ENCODE measurements around the gene P4HB. TPM values are rescaled to one million over a fixed set of nuclear protein-coding genes. Genes with fewer than 3 reads are reported as not detected.

P4HB gene
- total RNA-seq, 1 donor from 2014 or later: 678 TPM

GRCh38 chr17:81845881-81846742, 14.2 kb downstream of the P4HB start:
- Mint-ChIP-seq H3K4me1 (ENCODE audit: unreplicated experiment) (no peaks in the 10 kb centered on the region), H3K27ac (ENCODE audit: unreplicated experiment) (no peak overlapping the region), H3K4me3 (ENCODE audit: unreplicated experiment) (no peak overlapping the region), H3K27me3 (ENCODE audit: unreplicated experiment) (peaks cover 10% of the 10 kb centered on the region), H3K9me3 (ENCODE audit: unreplicated experiment) (no peaks in the 10 kb centered on the region), H3K36me3 (ENCODE audit: low read depth, unreplicated experiment) (peaks cover 27% of the 10 kb centered on the region)
- TF ChIP-seq, protein P1, sequence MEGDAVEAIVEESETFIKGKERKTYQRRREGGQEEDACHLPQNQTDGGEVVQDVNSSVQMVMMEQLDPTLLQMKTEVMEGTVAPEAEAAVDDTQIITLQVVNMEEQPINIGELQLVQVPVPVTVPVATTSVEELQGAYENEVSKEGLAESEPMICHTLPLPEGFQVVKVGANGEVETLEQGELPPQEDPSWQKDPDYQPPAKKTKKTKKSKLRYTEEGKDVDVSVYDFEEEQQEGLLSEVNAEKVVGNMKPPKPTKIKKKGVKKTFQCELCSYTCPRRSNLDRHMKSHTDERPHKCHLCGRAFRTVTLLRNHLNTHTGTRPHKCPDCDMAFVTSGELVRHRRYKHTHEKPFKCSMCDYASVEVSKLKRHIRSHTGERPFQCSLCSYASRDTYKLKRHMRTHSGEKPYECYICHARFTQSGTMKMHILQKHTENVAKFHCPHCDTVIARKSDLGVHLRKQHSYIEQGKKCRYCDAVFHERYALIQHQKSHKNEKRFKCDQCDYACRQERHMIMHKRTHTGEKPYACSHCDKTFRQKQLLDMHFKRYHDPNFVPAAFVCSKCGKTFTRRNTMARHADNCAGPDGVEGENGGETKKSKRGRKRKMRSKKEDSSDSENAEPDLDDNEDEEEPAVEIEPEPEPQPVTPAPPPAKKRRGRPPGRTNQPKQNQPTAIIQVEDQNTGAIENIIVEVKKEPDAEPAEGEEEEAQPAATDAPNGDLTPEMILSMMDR (IDR thresholded peaks at IDR 0.05; ENCODE audit: unreplicated experiment): no peak
- no peak for DNase-seq (ENCODE audit: low spot score)

GRCh38 chr17:81845361-81845760, 15.0 kb downstream of the P4HB start:
- TF ChIP-seq, protein P1 (IDR thresholded peaks at IDR 0.05; ENCODE audit: unreplicated experiment): no peak
- Mint-ChIP-seq H3K27ac (ENCODE audit: unreplicated experiment) (no peak overlapping the region), H3K4me1 (ENCODE audit: unreplicated experiment) (no peaks in the 10 kb centered on the region), H3K9me3 (ENCODE audit: unreplicated experiment) (no peaks in the 10 kb centered on the region), H3K27me3 (ENCODE audit: unreplicated experiment) (peaks cover 10% of the 10 kb centered on the region), H3K4me3 (ENCODE audit: unreplicated experiment) (no peak overlapping the region), H3K36me3 (ENCODE audit: low read depth, unreplicated experiment) (peaks cover 26% of the 10 kb centered on the region)
- no peak for DNase-seq (ENCODE audit: low spot score)

DNA sequence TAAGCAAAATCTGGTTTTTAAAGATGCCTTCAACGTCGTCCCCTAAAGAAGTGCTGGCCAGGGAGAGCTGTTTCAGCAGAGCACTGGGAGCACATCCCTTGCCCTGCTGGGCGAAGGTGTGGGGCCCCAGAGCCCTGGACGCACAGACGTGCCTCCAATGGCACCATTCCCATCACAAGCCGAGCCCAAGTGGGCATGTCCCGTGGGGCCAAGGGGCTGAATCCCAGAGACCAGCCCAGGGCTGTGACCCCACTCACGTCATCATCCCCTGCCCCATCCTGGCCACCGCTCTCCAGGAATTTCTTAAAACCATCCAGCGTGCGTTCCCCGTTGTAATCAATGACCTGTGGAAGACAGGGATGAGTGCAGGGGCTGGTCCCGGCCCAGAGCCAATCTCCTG, 15.4 kb downstream of the P4HB start:
- Mint-ChIP-seq H3K4me1 (ENCODE audit: unreplicated experiment) (no peaks in the 10 kb centered on the region), H3K27ac (ENCODE audit: unreplicated experiment) (no peak overlapping the region), H3K36me3 (ENCODE audit: low read depth, unreplicated experiment) (peaks cover 26% of the 10 kb centered on the region), H3K9me3 (ENCODE audit: unreplicated experiment) (no peaks in the 10 kb centered on the region), H3K27me3 (ENCODE audit: unreplicated experiment) (peaks cover 10% of the 10 kb centered on the region), H3K4me3 (ENCODE audit: unreplicated experiment) (peak overlapping the region; percentile 25)
- DNase-seq (ENCODE audit: low spot score): no peak
- TF ChIP-seq, protein P1 (IDR thresholded peaks at IDR 0.05; ENCODE audit: unreplicated experiment): no peak

DNA sequence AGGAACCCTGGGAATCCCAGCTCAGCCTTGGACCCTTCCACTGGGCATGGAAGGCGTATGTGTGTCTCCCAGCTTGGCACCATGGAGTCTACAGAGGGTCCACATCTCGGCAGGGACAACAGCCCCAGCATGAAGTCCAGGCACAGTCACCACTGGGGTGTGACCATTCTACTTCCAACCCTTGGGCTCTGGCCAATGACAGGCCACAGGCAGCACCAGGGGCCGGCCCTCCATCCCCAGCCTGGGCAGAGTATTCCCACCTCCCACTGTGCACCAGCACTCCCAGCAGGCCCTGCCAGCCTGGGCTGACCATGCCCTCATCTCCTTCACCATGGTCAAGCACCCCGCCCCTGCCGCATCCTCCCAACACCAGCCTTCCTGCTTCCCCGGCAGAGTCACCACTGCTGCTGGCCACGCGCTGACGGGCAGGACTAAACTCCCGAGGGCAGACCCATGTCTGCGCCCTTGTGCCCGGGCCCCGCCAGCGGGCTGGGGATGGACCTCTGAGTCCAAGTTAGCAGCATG, 15.9 kb downstream of the P4HB start:
- DNase-seq (ENCODE audit: low spot score): no peak
- H3K27me3 Mint-ChIP-seq (ENCODE audit: unreplicated experiment): peaks cover 10% of the 10 kb centered on the region
- H3K4me3 Mint-ChIP-seq (ENCODE audit: unreplicated experiment): peak overlapping the region; percentile 25
- no peaks in the 10 kb centered on the region for H3K9me3 Mint-ChIP-seq (ENCODE audit: unreplicated experiment)
- no peak overlapping the region for H3K27ac Mint-ChIP-seq (ENCODE audit: unreplicated experiment)
- H3K4me1 Mint-ChIP-seq (ENCODE audit: unreplicated experiment): no peaks in the 10 kb centered on the region
- TF ChIP-seq, protein P1 (IDR thresholded peaks at IDR 0.05; ENCODE audit: unreplicated experiment): no peak
- H3K36me3 Mint-ChIP-seq (ENCODE audit: low read depth, unreplicated experiment): peaks cover 26% of the 10 kb centered on the region

DNA sequence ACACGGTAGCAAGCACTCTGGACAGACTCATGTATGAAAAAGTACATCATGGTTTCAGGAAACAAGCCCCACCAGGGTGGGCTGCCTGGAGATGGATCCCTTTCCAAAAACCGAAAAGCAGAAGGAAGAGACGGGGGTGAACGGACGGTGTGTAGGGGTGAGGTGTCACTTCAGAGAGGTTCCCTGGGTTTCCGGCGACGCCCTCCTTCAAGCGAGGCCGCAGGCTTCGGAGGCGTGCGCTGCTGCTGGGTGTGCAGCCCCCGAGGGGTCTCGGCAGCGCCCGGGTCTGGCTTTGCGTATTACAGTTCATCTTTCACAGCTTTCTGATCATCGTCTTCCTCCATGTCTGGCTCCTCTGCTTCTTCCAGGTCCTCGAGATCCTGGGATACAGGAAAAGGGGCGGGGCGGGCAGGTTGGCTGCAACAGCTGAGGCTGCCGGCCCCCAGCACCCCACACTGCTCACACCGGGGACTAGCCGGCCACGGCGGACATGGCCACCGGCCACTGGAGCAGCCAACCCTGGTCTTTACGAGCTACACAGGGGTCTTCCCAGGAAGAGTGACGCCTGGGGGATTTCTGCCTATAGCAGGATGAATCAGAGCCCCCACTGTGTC, 16.5 kb downstream of the P4HB start:
- H3K27me3 Mint-ChIP-seq (ENCODE audit: unreplicated experiment): peaks cover 10% of the 10 kb centered on the region
- no peaks in the 10 kb centered on the region for H3K4me1 Mint-ChIP-seq (ENCODE audit: unreplicated experiment)
- H3K36me3 Mint-ChIP-seq (ENCODE audit: low read depth, unreplicated experiment): peaks cover 26% of the 10 kb centered on the region
- H3K4me3 Mint-ChIP-seq (ENCODE audit: unreplicated experiment): peak overlapping the region; percentile 59
- DNase-seq (ENCODE audit: low spot score): no peak
- H3K27ac Mint-ChIP-seq (ENCODE audit: unreplicated experiment): no peak overlapping the region
- no peaks in the 10 kb centered on the region for H3K9me3 Mint-ChIP-seq (ENCODE audit: unreplicated experiment)
- TF ChIP-seq, protein P1 (IDR thresholded peaks at IDR 0.05; ENCODE audit: unreplicated experiment): no peak
